Renal cortex interstitium (tissue), 11 donors: Measurements from ENCODE around the gene SNORC. TPM values are rescaled to one million over a fixed set of nuclear protein-coding genes. Genes with fewer than 3 reads are reported as not detected.

ENCODE experiments used
- DNase-seq, 11 donors: peaks; one replicate each; pipeline ENCODE4 v3.0.0-alpha.2; 2013; ENCODE audit warnings: low read depth in 9 of 11, low spot score in 4 of 11; ENCODE audit errors: extremely low read depth in 1 of 11
- polyA plus RNA-seq, 3 donors: library from polyadenylated mRNA; unstranded; fragments of 120-200 nt; gene quantifications; one replicate each; pipeline ENCODE4 v1.2.1, GENCODE V29; 2013; ENCODE audit not compliant: insufficient read length in 3 of 3

SNORC gene
- polyA plus RNA-seq, 3 donors = 1.3 to 3.4 (median 2.8) TPM

GRCh38 chr2:232908695-232909094, 38.6 kb downstream of the SNORC start:
- DNase-seq = no peak

- no peak for DNase-seq
Measured at GRCh38 chr2:232910376-232910775, 40.3 kb downstream of the SNORC start.

DNA sequence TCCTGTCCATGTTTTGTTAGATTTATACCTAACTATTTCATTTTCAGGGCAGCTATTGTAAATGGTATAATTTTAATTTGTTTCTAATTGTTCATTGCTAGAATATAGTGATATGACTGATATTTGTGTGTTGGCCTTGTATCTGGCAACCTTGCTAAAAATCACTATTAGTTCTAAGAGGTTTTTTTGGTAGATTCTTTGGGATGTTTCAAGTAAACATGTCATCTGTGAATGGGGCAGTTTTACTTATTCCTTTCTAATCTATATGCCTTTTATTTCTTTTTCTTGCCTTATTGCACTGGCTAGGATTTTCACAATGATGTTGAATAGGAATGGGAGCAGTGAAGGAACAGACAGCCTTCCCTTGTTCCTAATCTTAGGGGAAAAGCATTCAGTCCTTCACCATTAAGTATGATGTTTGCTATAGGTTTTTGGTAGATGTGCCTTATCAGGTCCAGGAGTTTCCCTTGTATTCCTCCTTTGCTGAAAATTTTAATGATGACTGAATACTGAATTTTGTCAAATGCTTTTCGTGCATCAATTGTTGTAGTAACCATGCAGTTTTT, 41.7 kb downstream of the SNORC start:
- DNase-seq = no peak

GRCh38 chr2:232913903-232914302, 43.8 kb downstream of the SNORC start:
- no peak for DNase-seq

DNA sequence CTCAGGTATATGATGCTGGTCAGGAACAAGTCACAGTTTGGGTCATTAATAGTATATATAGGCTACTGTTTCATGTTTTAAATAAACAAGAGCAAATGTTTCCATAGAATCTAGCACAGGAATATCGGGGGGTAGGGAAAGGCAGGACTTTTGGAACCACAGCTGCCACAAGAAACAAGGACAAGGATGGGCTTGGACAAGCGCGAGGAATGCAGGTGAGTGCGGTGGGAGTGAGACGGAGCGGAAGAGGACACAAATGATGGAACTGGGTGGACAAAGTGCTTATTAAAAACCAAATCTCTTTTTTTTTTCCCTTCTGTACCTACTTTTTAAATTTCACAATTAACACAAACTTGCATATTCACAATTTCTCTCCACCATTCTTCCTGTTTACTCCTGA, 49.1 kb downstream of the SNORC start:
- no peak for DNase-seq

DNA sequence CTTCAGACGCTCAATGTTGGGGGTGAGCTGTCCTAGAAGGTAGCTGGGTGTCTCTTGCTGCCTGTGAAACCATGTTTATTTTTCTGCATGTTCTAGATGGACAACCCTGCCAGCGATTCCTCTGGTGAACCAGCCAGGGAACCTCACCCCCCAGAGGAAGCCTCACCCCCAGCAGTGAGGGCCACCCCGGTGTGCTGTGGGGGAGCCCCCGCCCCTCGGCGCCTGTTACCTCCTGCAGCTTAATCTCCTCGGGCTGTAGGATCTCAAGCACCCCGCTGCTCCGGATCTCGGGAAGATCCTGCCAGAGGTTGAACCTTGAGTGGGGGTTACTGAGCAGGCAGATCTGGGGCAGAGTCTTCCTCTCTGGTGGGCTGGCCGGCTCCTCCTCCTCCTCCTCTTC, 50.0 kb downstream of the SNORC start:
- no peak for DNase-seq

- DNase-seq = no peak
Measured at GRCh38 chr2:232920760-232921159, 50.7 kb downstream of the SNORC start.

DNA sequence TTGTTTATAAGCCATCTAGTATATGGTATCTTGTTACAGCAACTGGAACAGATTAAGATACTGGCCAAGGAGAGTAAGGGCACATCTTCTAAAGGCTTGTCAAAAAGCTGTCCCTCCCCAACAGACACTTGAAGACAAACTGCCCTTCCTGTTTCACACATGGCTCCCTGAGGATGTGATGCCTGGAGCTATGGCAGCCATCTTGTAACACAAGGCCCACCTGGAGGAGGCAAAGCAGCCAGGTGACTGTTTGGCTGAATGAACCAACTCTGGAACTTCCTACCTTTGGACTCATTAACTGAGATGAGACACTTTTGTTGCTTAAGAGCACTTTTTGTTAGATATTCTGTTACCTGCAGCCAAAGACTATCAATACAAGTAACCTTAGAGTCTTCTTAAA, 54.4 kb downstream of the SNORC start:
- no peak for DNase-seq

- DNase-seq = no peak
Measured at GRCh38 chr2:232925153-232925820, 55.2 kb downstream of the SNORC start.

- DNase-seq = no peak
Measured at GRCh38 chr2:232925821-232926156, 55.7 kb downstream of the SNORC start.

- no peak for DNase-seq
Measured at GRCh38 chr2:232926431-232926939, 56.4 kb downstream of the SNORC start.

DNA sequence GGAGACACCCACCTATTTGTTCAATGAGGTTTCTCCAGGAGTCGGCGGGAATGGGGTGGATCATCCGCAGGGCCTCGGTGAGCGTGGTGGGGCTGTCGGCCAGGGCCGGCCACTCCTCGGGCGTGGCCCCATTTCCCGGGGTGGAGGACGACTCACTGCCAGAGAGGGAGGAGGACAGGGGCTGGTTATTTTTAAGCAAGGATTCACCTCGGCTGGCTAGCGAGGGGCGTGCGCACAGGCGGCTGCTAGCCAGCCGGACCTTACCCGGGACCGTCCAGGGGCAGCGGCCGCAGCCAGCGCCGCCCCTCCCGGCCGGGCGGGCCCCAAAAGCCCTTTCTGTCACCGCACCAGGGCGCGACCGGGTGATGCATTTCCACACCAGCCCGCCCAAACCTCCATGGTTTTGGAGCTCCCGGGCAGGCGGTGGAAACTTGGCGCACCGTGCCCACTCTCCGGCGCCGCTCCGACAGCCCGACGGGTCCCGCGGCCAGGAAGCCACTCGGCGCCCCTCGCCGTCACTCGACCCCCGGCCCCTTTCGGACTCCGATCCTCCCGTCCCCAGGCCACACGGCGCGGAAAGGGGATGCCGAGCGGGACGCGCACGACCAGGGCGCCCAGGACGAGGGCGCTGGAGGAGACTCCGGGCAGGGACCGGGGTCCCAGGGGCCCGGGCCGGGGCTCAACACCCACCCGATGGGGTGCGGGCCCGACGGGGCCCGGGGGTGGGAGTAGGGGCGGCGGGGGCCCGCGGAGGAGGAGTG, 57.1 kb downstream of the SNORC start:
- no peak for DNase-seq

GRCh38 chr2:232927793-232928550, 57.9 kb downstream of the SNORC start:
- no peak for DNase-seq

Other genes starting within 250 kb of the SNORC start
- 10 to 100 TPM; 52.4 to 73.1 (median 66.4) TPM for gene EFHD1, start 236.7 kb upstream of the SNORC start, polyA plus RNA-seq
- gene GIGYF2, start 172.9 kb upstream of the SNORC start, polyA plus RNA-seq = 10 to 100 TPM; 61.6 to 66.2 (median 62.1) TPM
- gene KCNJ13, start 93.7 kb upstream of the SNORC start, polyA plus RNA-seq = 1 to 10 TPM; 2.1 to 2.8 (median 2.7) TPM
- gene NGEF, start 143.0 kb downstream of the SNORC start, polyA plus RNA-seq = 1 to 10 TPM; 2.1 to 3.5 (median 2.4) TPM
- not detected for gene NEU2, start 162.4 kb downstream of the SNORC start, polyA plus RNA-seq
- 10 to 100 TPM in 1 of 3 donors, 1 to 10 TPM in 2; 6.1 to 10.8 (median 6.9) TPM for gene INPP5D, start 190.1 kb downstream of the SNORC start, polyA plus RNA-seq